AG20443 (cell line): Measurements from ENCODE around the gene OST4.
"Not testable (repeated sequence)": the region's sequence is repeated elsewhere in the genome, so short reads cannot be mapped to it uniquely, and the experiment has no call there.

ENCODE experiments used
- DNase-seq: peaks from one replicate; pipeline ENCODE4 v3.0.0; 2012; ENCODE audit warnings: low spot score, mixed read lengths

Gene OST4

DNA sequence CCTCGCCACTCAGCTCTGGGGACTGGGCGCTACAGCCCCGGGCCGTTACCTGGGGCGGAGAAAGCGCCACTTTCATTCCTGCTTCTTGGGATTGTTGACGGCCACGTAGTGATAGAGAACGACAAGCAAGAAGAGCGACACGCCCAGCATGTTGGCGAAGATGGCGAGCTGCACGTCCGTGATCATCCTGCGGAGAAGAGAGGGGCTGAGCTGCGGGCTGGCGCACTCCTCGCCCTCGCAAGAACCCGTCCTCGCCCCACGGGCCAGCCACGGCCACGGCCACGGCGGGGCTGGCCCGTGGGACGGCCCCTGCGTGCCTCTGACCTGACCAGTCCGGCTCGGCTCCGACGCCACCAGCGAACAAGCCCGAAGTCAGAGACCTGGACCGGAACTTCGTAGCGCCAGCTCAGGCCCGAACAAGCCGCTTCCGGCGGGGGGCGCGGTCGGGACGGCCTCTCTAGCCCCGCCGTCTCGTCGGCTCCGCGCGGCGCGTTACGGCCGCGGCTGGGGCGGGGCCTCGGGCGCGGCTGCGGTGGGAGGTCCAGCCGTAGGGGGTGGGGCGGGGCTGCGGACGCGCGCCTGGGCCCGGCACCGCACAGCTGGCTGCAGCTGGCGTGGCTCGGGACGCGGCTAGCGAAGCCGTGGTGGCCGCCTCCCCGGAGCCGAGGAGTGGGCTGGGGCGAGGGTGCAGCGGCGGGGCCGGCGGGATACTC lies at the start of gene OST4:
Gene OST4 (minus strand): TSS at position 378 of the 713 bp plus-strand sequence.
- DNase-seq, result peak; percentile 97

DNA sequence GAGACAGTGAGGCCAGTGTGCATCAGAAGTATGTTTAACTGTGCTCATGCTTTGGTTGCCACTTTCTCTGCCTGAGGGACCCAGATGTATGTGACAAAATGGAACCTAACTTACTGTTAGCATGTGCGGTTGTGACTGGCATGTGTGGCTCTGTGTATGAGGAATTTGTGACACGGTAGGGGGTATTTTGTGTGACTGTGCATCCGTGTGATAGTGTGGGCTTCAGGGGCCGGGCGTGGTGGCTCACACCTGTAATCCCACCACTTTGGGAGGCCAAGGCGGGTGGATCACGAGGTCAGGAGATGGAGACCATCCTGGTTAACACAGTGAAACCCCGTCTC lies 47.8 kb upstream of the OST4 start:
- not testable (repeated sequence) for DNase-seq

DNA sequence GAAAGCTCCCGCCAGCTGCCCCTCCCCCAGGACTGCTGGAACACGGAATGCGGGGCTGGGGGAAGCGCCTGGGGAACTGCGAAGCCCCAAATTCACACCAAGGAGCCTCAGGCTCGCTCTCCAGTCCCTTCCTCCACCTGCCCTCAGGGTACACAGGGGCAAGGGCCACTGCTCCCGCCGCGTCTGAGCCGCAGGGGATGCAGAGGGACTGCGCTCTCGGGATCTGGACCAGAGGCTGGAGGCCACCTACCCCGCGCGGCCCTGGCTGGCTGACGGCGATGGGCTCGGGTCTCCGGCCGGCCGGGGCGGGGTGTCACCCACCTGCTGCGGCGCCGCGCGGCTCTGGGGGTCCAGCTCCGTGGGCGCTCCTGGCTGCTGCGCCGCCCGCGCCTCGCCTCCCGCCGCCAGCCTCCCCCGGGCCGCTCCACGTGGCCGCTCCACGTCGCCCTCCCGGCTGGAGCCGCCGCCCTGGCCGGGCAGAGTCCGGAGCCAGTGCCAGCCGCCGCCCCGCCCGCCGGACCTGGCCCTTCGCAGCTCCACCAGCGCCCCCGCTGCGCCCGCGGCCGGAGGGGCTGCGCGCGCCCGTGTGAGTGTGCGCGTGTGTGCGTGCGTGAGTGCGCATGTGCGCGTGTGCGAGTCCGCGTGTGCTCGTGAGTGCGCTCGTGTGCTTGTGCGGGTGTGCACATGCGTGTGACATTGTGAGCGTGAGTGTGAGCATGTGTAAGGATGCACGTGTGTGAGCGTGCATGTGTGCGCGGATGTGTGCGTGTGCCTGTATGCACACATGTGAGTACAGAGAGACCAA lies 47.3 kb upstream of the OST4 start, which contains the start of gene CGREF1:
Gene CGREF1 (minus strand): TSS at position 604 of the 805 bp plus-strand sequence. CDS start 14,762 bp downstream, outside the sequence.
- DNase-seq, result peak; percentile 74

DNA sequence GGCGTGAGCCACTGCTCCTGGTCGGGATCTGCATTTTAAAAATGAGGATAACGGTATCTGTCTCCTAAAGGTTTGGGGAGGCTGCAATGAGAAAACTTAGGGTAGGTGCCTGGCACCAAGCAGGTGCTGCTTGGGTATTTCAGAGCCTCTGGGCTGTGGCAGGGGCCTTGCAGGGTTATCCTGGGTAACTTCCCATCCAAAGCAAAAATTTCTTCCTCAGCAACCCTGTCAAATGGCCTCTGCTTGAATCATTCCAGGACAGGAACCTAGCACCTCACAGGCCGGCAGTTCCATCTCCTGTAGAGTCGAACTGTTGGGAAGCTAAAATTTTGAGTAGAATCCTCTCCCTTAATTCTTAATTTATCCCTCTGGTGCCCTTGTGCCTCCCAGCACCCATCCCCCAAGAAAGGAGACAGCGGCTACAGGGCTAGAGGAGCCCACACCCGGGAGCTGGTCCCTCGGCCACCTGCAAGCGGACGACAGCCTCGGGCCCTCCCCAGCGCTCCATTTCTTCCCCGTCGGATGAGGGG lies 46.6 kb upstream of the OST4 start:
- DNase-seq, result no peak

DNA sequence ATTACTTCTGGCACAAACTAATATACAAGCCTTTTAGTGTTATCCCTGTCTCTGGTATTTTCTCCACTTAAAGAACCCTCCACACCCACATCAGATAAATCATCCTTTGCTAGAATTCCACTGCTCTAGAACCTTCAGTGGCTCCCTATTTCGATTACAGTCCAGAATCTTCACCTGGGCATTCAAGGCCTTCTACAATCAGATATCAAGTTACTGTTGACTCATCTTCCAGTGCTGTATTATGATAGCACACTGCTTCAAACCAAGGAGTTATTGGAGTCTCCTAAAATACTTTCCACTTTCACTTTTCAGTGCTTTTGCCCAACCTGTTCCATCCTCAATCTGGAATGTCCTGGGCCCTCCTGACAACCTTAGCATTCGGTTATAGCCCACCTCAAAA lies 44.1 kb upstream of the OST4 start:
- no peak for DNase-seq

DNA sequence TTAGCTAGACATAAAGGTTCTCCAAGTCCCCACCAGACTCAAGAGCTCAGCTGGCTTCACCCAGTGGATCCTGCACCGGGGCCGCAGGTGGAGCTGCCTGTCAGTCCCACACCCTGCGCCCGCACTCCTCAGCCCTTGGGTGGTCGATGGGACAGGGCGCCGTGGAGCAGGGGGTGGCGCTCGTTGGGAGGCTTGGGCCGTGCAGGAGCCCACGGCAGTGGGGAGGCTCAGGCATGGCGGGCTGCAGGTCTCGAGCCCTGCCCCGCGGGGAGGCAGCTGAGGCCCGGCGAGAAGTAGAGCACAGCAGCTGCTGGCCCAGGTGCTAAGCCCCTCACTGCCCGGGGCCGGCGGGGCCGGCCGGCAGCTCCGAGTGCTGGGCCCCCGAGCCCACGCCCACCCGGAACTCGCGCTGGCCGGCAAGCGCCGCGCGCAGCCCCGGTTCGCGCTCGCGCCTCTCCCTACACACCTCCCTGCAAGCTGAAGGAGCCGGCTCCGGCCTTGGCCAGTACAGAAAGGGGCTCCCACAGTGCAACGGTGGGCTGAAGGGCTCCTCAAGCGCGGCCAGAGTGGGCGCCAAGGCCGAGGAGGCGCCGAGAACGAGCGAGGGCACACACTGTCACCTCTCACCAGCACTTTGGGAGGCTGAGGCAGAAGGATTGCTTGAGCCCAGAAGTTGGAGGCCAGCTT lies 40.1 kb upstream of the OST4 start:
- not testable (repeated sequence) for DNase-seq

DNA sequence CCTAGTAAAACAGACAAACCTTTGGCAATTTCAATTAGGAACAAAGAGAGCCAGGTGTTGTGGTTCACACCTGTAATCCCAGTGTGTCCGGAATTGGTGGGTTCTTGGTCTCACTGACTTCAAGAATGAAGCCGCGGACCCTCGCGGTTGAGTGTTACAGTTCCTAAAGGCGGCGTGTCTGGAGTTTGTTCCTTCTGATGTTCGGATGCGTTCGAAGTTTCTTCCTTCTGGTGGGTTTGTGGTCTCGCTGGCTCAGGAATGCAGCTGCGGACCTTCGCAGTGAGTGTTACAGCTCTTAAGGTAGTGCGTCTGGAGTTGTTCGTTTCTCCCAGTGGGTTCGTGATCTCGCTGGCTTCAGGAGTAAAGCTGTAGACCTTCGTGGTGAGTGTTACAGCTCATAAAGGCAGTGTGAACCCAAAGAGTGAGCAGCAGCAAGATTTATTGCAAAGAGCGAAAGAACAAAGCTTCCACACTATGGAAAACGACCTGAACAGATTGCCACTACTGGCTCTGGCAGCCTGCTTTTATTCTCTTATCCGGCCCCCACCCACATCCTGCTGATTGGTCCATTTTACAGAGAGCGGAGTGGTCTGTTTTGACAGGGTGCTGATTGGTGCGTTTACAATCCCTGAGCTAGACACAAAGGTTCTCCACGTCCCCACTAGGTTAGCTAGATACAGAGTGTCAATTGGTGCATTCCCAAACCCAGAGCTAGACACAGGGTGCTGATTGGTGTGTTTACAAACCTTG lies 39.3 kb upstream of the OST4 start:
- DNase-seq, result not testable (repeated sequence)

DNA sequence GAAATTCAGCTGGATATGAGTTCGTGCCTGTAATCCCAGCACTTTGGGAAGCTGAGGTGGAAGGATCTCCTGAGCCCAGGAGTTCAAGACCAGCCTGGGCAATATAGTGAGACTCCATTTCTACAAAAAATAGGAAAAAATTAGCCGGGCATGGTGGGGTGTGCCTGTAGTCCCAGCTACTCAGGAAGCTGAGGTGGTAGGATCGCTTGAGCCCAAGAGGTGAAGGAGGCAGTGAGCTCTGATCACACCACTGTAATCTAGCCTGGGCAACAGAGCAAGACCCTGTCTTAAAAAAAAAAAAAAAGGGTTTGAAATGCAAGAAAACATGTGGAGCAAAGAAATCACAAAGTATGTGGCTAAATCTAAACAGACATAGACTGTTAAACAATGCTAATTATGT lies 37.6 kb upstream of the OST4 start:
- no peak for DNase-seq

DNA sequence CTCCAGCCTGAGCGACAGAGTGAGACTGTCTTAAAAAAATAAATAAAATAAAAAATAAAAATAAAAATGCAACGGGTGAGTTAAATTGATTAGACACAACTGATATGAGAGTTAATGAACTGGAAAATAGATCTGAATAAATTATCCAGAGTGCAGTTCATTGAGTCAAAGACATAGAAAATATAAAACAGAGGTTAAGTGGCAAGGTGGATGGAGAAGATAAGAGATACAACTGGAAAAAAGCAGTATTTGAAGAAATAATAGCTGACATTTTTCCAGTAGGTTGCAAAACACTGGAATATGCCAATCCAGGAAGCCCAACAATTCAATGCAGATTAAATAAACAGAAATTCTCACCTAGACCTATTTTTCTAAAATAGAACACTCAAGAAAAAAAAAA lies 36.8 kb upstream of the OST4 start:
- DNase-seq, result no peak

DNA sequence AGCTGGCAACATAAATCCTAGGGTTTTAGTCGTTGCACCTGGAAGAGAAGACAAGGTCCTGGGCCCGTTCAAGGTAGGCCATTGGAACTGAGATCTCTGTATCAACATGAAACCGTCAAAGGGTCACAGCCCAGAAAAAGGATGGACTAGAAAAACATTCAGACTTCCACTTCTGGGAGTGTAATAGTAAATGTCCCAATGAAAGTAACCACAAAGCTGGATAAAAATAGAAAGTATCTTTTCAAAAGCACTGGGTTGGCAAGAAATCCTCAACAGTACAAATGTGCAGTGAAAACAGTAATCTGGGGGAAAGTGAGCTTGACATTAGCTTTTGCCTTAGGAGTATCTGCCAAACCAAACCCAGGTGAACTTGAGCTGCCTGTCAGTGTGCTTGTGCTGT lies 34.5 kb upstream of the OST4 start:
- no peak for DNase-seq

DNA sequence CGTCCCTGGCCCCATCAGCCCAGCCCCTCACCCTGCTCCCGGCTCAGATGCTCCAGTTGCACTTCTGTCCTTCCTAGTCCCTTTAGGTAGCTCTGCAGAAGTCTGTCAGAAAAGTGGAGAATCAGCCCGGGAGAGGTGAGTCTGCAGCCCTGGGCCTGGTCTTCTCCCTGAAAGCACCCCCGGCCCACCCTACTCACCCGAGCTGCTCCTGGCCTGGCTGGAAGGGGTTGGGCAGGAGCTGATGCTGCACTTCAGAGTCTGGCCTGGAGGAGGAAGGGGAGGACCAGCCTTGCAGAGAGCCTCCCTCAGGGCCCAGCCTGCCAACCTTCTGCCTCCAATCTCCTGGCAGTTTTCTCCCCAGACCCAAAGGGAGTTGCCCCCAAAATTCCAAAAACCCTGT lies 30.9 kb upstream of the OST4 start:
- no peak for DNase-seq

DNA sequence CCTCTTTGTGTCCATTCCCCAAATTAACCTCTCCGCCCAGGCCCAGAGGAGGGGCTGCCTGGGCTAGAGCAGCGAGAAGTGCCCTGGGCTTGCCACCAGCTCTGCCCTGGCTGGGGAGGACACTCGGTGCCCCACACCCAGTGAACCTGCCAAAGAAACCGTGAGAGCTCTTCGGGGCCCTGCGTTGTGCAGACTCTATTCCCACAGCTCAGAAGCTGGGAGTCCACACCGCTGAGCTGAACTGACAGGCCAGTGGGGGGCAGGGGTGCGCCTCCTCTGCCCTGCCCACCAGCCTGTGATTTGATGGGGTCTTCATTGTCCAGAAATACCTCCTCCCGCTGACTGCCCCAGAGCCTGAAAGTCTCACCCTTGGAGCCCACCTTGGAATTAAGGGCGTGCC lies 28.6 kb upstream of the OST4 start:
- no peak for DNase-seq

DNA sequence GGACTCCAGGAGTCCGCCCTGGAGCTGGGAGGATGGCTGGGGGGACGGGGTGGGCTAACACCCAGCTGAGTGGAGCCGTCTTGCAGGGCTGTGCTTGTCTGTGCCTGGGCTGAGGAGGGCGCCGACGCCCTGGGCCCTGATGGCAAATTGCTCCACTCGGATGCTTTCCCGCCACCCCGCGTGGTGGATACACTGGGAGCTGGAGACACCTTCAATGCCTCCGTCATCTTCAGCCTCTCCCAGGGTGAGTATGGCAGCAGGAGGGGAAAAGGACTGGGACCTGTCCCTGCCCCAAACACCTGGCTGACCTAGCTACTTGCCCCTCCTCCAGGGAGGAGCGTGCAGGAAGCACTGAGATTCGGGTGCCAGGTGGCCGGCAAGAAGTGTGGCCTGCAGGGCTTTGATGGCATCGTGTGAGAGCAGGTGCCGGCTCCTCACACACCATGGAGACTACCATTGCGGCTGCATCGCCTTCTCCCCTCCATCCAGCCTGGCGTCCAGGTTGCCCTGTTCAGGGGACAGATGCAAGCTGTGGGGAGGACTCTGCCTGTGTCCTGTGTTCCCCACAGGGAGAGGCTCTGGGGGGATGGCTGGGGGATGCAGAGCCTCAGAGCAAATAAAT lies 28.0 kb upstream of the OST4 start:
- no peak for DNase-seq

DNA sequence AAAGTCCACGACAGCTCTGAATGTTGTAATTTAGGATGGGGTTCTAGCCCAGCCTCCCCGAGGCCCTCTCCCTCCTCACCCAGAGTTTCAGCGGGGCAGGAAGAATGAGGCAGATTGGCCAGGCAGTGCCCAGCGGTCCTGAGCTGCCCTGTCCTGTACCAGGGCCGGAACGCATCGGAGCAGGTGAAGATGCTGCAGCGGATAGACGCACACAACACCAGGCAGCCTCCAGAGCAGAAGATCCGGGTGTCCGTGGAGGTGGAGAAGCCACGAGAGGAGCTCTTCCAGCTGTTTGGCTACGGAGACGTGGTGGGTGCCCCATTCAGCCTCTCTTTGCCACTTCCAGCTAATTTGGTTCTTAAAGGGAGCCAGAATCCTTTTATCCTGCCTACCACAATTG lies 25.9 kb upstream of the OST4 start:
- no peak for DNase-seq

DNA sequence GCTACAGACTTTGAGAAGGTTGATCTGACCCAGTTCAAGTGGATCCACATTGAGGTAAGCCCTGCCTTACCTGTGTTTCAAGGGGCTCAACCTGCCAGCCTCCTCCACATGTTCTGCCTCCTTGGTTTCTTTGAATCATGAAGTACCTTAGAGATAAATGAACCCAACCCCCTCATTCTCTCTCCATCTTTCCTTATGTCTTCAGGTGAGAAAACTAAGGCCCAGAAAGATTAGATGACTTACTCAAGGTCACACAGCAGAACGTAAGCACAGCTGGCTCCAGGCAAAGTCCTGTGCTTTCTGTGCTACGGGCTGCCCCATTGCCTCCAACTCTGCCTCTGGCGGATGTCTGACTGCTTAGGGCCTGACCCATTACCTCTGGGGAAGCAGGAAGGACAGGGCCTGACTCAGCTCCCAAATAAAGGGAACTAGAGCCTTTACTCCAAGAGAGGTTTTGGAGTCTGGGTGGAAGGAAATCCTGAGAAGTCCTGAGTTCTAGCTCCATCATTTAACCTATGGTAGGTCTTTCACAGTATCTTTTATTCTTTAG lies 25.4 kb upstream of the OST4 start:
- no peak for DNase-seq

DNA sequence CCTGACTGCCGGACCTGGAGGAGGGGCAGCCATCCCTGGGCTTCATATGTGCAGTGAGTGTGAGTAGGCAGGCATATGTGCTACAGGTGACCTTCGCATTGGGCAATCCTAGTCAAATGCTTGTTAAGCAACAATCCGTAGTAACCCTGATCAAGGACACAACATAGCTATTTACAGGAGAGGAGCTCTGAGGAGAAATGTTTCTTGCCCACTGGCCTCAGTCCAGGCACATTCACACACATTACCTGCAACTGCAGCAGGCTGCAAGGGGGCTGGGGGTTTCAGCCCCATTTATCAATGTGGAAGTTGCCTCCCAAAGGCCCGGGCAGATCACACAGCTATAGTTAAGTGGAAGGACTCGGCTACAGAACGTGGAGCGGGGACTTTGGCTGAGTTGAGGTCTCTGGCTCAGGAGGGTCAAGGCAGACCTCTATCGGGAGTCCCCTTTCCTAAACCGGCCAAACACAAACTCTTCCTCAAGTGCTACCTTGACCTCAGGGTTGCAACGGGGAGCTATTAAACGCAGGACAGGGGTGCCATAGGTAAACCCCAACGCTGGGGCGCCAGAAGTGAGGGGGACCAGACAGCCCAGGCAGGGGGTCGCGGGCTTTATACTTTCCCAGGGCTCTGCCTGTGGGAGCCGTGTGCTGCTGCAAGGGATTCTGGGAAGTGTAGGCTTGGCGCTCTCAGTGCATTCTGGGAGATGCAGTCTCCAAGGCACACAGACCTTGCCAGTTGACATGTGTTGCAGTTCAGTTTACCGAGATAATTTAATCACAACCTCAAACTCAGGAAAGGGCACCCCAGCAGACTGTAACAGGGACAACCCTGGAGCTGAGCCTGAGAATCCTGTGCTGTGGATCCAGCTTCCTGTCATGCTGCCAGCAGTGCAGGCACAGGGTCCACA lies 24.5 kb upstream of the OST4 start:
- DNase-seq, result peak; percentile 85

DNA sequence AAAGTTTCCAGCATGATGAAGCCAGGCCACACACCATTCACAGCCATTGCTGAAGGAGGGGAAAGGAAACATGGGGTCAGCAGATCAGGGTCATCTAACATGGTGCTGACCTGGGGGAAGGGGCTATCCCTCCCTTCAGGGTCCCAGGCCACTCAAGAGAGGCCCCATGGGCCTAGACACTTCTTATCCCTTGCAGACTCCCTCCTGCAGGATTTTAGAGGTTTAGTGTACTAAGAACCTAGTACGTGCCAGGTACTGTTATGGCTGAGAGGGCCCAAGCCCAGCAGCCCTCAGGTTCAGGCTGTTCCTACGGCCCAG lies 23.9 kb upstream of the OST4 start:
- no peak for DNase-seq

DNA sequence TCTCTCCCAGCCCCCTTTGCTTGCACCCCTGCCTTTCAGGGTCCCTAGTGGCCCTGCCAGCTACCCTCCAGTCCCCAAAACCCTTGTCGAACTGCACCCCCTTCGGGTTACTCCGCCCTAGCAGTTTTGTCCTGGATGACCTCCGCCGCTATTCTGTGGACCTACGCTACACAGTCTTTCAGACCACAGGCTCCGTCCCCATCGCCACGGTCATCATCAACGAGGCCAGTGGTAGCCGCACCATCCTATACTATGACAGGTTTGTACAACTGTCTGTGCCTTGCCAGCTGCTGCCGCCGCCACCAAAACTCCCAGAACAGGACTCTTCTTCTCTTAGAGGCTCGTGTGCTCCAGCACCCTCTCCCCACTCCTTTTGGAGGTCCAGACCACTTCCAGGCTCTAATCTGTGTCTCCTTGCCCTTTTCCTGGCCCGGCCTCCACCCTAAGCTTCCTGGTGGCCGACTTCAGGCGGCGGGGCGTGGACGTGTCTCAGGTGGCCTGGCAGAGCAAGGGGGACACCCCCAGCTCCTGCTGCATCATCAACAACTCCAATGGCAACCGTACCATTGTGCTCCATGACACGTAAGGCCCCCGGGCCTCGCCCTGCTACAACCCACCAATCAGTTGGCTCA lies 23.0 kb upstream of the OST4 start:
- no peak for DNase-seq

DNA sequence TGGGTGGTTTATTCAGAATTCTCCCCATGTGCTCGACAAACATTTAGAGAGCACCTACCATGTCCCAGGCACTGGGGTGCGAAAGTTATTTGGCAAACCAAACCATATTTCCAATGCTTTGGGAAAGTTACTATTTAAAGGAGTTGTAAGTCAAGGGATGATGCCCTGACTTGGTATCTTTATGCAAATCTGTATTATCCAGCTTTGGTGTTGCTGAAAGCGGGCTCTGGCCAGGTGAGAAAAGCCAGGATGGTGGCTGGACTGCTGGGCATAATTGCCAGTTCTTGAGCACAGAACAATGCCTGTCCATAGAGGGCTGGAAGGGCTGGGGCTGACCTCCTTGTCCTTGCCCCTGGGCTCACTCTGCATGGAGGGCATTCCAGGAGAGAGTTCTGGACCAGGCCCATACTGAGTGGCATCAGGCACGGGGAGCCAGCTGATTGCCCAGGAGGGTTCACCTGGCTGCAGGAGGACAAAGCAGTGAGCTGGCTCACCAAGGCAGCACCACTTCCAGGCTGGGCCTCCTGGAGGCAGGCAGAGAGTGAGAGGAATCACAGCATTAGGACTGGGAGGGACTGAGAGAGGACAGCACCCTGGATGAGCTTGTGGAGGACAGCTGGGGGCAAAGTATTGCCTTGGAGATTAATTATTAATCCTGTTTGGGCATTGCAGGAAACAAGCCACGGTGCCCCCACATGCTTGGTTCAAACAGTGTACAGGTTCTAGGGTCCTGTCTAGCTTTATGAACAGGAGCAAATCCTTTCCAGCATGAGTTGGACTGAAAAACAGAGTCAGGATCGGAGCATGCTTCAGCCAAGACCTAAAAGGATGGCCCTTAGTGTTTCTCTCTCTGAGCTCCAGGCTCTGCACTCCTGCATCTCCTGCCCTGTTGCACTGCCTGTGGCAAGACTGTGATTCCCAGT lies 22.2 kb upstream of the OST4 start:
- no peak for DNase-seq
